GM18907 (cell line): ENCODE results near the gene TPPP.

ENCODE experiments used
- ATAC-seq: cut with Tn5 transposase; IDR thresholded peaks from one replicate; pipeline ENCODE4 v1.9.1; 2021; ENCODE audit warnings: mild to moderate bottlenecking, moderate library complexity; ENCODE audit not compliant: unreplicated experiment

TPPP gene

DNA sequence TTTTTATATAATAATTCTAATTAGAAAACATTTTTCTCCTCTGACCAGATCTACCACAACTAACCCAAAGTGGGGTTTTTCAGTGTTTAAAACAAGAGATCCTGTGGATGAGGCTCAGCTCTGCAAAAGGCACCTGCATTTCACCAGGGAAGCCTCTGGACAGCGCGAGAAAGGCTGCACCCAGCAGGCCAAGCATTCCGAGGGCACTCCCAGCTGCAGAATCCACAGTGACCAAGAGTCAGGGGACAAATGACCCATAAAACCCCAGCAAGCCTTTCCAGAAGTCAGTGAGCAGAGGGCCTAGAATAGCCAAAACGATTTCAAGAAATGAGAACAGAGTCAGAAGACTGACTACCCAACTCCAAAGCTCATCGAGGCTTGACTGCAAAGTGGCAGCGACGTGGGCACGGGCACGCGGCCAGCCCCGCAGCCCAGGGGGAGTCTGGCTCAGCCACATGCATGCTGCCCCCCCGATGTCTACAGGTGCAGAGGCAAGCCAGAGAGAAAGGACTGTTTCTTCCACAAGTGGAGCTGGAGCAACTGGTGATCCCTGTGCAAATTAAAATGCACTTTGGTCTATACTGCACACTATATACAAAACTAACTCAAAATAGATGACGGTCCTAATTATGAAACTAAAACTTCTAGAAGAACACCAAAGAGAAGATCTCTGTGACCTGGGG lies 26.2 kb downstream of the TPPP start:
- ATAC-seq, result no peak

DNA sequence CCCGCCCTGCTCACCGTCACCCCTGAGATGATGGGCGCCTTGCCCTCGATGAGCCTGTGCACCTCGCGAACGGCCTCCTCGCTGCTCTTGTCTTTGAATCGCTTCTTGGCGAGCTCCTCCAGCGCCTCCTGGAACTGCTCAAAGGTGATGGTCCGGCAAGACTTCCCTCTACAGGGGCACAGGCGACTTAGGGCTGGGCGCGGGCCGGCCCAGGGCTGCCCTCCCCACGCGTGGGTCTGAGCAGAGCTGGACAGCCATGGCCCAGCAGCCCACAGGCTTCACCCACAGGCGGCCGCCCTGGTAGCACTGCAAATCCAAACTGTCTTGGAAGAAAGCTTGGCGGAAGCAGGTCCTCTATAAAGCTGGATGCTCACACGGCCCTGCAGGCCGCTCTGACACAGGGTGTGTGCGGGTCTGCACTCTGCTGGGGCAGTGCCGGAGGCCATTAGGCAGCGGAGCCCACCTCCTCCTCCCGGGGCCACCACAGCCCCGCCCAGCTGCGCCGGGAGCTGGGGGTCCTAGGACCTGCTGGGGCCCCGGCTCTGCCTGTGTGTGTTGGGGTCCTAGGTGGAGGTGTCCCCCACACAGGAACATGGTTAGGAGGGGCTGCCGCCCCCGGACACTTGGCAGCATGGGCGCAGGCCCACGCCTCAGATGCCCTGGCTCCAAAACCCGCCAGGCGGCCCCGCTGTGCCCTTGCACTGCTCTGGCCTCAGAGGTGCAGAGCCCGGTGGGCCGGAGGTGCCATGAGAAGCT lies 27.0 kb downstream of the TPPP start:
- no peak for ATAC-seq

DNA sequence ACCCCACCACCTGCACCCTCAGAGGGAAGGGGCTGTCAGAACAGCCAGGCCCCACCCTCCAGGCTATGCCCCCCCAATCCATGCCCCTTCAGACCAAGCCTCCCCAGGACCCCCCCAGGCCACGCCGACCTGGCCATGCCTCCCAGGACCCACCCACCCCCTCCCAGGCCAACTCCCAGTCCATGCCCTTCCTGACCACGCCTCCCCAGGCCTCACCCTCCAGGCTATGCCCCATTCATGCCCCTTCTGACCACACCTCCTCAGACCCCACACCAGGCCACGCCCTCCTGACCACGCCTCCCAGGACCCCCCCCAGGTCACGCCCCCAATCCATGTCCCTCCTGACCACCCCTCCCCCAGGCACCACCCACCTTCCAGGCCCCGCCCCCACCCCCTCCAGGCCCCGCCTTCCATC lies 27.6 kb downstream of the TPPP start:
- ATAC-seq, result no peak

DNA sequence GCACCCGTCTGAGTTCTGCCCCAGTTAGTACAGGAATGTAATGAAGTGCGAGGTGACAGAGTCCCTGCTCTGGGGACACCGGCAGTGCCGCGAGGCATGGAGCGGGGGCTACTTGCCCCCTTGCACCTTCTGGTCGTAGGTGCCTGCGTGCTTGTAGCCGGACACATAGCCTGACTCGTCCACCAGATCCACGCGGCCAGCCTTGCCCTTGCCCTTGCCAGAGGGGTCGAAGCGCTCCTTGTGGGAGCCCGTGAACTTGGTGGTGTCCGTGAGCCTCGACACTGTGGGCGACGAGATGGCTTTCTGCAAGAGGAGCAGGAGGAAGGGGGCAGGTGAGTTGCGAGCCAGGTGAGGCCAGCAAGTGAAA lies 28.2 kb downstream of the TPPP start:
- no peak for ATAC-seq

DNA sequence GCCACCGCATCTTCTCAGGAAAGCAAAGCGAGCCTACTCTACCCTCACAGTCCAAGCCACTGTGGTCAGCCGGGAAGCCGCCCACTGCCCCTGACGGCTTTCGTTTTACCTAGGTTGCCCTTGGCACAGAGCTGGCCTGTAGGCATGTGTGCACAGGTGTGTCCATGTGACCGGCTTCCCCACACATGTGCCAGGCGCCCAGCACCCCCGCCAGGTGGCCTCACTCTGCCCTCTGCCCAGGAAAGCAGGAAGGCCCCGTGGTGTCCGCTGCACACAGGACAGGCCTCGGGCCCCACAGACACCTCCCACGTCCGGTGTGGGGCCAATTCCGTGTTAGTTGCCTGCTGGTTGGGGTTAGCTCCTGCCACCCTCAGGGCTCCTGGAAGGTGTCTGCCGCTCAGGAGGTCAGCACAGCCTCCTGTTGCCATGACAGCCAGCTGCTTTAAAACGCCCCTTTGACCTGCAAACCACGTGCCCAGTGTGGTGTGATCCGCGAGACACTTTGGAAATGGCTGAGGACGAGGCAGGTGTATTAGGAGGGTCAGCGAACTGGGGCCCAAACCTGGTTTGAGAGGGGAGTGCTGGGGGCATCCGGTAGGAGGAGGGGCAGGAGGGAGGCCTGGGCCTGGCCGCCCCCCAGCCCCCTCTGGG lies 28.7 kb downstream of the TPPP start:
- ATAC-seq, result no peak

DNA sequence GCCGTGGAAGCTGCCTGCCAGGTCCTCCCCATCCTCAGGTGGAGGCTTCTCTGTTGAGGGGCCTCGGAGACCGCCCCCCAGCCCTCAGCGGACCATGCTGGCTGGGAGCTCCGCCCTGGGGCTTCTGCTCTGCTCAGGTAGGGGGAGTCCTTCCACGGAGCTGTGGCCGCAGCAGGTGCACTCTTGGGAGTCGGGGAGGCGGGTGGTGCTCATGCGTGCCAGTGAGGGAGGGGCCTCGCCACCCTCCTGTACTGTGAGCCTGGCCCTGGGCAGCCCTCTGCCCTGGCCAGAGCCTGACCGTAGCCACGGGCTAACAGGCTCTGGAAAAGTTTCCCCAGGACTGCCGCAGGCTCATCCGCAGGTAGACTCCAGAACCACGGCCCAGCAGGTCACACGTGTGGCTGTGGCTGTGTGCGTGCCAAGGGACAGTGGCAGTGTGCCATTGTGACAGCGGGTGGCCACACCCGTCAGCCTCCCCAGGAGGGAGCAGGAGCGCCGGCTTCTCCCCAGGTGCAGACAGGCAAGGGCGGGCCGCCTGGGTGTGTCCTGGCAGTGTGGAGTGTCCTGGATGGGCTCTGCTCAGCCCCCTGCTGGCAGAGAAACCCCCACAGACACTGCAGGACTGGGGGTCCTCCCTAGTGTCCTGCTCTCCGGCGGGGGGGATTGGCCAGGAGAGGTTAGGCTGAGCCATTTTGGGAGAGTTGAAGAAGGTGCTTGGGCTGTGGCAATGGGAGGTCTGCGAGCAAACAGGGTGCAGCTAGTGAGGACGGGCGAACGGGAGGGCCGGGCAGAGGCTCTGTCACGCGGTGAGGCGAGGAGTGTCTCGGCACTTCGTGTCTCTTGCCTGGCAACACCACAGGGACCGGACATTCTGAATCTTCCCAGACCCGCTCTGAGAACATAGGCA lies 29.5 kb downstream of the TPPP start:
- ATAC-seq, result no peak

DNA sequence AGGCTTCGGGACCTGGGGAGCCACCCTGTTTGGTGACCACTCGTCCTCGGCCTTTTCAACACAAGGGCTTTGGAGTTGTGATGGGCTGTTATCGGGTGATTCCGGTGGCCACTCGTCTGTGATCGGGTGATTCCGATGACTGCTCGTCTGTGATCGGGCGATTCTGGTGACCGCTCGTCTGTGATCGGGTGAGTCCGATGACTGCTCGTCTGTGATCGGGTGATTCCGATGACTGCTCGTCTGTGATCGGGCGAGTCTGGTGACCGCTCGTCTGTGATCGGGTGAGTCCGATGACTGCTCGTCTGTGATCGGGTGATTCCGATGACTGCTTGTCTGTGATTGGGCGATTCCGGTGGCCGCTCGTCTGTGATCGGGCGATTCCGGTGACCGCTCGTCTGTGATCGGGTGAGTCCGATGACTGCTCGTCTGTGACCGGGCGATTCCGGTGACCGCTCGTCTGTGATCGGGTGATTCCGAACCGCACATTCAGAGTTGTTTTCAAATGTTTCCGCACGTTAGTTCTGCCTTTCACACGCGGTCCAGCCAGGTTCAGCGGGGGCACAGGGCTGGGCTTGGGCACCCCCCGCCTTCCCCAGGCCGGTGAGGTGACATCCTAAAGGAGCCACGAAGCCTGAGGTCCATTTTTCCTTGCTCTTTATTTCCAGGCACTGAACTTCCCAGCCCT lies 30.3 kb downstream of the TPPP start:
- no peak for ATAC-seq

DNA sequence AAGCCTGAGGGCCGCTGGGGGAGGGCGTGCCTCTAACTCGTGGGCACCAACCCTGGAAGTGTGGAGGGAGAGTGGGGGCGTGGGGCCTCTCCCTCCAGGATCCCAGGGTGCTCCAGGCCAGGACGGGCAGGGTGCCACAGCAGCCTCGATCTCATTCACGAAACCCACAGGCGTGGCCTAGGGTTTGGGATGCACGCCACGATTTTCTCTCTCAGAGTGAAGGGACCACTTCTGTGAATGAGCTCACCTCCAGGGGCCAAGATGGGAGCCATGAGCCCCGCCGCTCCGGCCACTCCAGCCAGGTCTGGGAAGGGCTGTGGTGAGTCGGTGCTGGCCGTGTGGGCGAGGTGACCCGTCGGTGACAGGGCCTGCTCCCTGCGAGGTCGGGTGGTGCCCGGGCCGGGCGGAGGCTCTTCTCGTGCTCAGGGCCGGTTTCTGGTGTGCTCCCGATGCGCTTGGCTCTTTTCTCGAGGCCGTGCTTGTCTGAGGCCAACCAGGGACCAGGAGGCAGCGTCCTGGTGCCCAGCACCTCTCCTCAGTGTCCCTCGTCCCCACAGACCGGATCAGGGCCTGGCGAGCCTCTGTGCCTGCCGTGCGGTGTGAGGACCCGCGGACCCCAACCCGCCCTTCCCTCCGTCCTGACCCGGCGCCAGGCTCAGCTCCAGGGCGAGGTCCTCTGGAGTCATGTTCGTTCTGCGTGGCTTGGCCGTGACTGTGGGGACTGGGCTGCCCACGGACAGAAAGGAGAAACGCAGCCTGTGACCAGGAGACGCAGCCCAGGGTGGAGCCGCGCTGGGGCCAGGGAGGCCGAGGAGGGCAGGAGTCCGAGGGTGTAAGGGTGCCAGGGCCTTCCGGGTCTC lies 31.0 kb downstream of the TPPP start:
- no peak for ATAC-seq

DNA sequence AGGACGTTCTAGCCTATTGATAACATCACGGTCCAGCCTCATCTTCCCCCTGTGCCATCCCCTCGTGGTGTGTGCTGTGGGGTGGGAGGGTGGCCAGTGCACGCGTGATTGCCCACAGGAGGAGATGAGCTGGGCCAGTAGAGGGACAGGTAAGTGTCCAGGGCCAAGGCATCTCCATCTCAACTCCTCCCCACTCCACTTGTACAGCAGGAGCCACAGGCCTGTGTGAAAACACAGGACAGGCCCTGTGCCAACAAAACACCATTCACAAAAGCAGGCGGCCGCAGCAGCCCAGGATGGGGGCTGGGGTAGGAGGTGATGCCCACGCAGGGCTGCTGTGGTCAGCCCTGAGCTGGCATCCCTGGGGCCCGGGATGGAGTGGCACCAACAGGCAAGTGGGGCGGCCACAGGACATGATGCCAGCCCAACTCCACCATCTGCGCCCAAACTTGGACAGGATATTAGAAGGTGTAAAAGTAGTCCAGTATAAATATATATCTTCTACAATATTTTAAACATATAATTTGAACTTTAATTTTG lies 32.6 kb downstream of the TPPP start:
- ATAC-seq, result no peak

DNA sequence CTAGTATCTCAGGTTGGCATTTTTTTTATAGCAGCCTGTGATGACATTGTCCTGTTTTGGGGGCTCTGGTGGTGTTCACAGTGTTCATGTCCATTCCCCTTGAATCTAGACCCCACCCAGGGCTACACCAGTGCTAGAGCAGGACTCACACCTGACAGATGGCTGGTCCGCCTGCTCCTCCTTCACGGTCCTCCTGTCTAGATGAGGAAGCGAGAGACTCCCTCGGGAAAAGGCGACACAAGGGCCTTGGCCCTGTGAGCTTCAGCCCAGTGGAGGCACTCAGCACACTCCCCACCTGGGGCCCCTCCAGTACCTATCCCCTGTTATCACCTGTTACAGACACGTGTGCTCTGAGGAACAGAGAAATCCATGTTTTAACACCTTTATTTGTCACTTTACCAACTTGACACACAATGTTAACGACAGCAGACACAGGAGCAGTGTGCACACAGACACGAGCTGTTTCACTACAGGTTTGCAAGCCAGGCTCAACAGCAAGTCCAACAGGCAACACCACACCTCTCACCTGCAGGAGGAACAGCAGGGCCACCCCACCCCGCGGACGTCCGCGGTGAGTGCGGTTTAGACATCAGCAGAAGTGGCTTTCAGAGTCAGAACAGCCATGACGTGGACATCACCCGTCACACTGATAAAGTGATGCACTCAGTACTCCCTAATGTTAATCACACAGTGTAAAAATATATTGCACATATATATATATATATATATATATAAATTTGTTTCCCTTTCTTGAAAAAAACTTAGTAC lies 33.5 kb downstream of the TPPP start:
- no peak for ATAC-seq

DNA sequence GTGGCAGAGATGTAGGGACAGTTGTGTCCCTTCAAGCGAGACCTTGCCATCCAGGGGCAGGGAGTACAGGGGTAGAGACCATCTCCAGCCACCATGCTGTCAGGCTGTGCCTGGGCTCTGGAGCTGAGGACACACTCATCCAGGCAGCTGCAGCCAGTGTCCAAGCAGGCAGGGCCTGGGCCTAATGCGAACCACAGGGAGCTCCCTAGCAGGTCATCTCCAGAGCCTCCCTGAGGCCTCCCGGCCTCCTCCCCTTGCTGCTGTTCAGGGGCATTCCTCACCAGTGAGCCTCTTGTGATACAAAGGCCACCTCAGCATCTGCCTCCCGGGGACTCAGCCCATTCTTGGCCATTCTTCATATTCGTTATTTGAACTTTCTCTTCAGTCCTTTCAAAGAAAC lies 35.0 kb downstream of the TPPP start:
- no peak for ATAC-seq

DNA sequence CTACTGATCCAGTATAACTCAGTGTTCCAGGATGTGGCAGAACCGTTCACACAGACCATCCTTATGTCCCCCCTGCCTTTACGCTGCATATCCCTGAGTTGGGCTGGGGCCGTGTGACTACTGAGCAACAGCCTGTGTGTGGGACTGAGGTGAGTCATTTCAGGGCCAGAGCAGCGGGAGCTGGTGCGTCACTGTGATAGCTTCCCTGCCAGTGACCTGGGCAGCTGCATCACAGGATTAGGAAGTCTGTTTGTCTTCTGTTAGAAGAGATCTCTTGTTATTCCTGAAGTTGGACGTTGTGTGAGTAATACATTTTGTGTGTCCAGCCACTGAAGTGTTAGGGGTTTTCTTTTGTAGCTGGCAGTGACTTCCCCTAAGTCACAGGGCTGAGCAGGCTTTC lies 35.6 kb downstream of the TPPP start:
- no peak for ATAC-seq

DNA sequence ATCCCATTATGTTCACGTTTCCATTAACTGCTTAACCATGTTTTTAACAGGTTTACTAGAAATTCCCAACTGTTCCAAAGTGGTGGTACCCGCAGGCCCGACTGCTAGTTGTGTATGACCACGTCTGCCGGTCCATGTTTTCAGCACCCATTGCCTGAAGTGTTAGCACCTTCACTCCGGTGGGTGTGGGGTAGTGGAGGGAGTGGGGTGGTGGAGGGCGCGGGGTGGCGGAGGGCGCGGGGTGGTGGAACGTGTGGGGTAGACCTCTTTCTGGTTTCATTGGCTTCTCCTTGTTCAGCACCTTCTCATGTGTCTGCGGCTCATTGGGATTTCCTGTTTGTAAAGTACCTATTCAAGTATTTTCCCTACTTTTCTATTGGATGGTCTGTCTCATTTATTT lies 37.7 kb downstream of the TPPP start:
- ATAC-seq, result no peak

DNA sequence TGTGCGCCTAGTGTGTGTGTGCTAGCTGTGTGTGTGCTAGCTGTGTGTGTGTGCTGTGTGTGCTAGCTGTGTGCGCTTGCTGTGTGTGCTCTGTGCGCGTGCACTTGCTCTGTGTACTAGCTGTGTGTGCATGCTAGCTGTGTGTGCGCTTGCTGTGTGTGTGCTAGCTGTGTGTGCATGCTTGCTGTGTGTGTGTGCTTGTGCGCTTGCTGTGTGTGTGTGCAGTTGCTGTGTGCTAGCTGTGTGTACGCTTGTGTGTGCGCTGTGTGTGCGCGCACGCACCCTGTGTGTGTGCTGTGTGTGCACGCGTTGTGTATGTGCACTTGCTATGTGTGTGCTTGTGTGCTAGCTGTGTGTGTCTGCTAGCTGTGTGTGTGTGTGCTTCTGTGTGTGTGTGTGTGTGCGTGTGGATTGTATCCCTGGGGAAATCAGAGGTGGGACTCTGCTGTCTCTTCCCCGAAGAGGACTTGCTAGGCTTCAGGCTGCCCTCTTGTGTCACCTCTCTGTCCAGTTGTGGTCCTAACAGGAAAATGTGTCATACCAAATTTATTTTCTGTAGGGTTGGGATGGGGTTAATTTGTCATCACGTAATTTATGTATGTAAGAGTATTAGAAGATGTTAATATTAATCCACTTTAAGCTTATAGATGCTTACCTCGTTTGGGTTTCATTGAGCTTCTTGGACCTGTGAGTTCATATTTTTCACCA lies 38.9 kb downstream of the TPPP start:
- no peak for ATAC-seq

DNA sequence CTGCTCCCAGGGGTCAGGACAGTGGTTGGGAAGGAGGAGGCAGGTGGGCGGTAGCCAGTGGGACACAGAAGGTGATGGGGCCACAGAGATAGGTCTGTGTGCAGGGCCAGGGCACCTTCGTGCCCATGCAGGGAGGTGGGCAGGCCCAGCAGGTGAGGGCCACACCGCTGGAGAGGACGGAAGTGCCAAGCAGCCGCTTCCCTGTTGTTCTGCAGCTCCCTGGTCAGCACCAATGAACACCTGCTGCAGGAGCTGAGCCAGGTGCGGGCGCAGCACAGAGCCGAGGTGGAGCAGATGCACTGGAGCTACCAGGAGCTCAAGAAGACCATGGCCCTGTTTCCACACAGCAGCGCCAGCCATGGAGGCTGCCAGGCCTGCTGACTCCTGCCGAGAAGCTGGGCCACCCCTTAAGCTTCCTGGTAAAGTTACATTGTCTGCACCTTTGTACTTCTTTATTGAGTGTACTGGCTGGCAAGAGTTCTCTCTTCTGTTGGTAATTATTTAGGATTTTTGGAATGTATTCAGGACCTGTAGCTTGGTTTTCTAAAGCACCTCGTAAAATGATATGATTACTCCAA lies 40.3 kb downstream of the TPPP start:
- no peak for ATAC-seq

DNA sequence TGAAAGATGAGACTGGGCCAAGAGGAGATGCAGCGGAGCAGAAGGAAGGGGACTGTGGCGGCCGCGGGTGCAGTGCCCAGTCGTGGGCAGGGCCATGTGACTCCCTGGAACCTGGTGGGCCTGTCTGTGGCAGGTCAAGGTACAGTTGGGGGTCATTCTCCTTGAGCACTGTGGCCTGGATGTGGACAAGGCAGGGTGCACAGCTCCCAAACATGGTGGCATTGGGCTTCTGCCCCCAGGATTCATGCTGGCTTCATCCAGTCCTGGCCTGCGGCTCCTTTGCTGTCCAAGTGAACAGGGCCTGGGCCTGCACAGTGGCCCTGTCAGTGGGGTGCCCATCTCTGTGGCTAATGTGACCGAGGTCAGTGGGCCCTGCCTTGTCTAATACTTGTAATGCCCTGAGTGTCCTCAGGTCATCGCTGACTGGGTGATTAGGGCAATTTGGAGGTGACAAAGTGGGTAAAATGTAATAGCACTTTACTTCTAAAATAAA lies 41.1 kb downstream of the TPPP start:
- ATAC-seq, result no peak

DNA sequence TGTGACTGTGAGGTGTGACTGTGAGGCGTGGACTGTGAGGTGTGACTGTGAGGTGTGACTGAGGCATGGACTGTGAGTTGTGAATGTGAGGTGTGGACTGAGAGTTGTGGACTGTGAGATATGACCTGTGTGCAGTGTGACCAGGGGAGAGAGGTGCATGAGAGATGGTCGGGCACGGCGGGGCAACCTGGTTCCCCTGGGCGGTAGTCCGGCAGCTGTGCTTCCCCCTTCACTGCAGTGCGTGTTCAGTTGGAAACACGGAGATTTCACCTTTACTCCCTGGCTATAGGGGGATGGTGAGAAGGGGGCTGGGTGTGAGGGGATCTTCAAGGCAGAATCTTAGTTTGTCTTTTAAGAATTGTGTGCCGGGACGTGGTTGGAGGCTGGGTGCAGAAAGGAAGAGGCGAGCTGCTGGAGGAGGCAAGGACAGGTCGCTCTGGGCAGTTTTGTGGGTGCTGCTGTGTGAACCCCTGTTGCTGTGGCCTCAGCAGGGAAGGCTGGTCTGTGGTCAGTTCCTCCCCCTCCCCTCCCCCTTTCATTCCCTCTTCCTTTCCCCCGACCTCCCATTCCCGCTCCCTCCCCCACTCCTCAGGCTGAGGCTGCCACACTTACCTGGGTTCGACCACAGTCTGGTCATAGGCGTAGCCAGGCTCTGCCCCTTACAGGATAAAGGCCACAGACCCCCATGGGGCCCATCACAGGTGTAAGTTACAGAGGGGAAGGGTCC lies 41.7 kb downstream of the TPPP start:
- no peak for ATAC-seq
